Peyer's patch (tissue), 4 donors: Measurements from ENCODE around the gene BRCA2.

Source experiments
- CTCF ChIP-seq, 6 experiments: fragments of 450-650 bp in 4 of 6; fragments of 200-600 bp in 2 of 6; sonication (generic) in 1 of 6; IDR thresholded peaks; one replicate each; pipeline ENCODE4 v1.5.1; 2017 to 2019; ENCODE audit warnings: antibody characterized with exemption in 6 of 6, mild to moderate bottlenecking in 3 of 6, moderate library complexity in 1 of 6
- POLR2A ChIP-seq, 2 donors: fragments of 450-650 bp; IDR thresholded peaks; one replicate each; pipeline ENCODE4 v1.5.1; 2017; ENCODE audit warnings: antibody characterized with exemption in 2 of 2, mild to moderate bottlenecking in 2 of 2, moderate library complexity in 2 of 2

- TF ChIP-seq CTCF (IDR thresholded peaks at IDR 0.05): no peak
- no peak for TF ChIP-seq POLR2A (IDR thresholded peaks at IDR 0.05)
Measured at GRCh38 chr13:32426990-32427851, 111.9 kb downstream of the BRCA2 start.
